GM10248 (cell line): Measurements from ENCODE around the gene PUS1.

Source experiments
- CTCF ChIA-PET: fragments of 300-600 bp; sonication (Branson Sonifier 250); formaldehyde crosslinking; extraction: SDS; loops from one replicate; lab custom pipeline; 2021; ENCODE audit warnings: antibody characterized with exemption; lab: Yijun Ruan, JAX
- POLR2A ChIA-PET: fragments of 350-650 bp; sonication (Branson Sonifier 250); formaldehyde crosslinking; extraction: SDS; loops from one replicate; lab custom pipeline; 2020; ENCODE audit warnings: antibody characterized with exemption; lab: Yijun Ruan, JAX
- DNase-seq: peaks from one replicate; pipeline ENCODE4 v3.0.0; 2012; ENCODE audit errors: extremely low spot score
- CTCF ChIP-seq: IDR thresholded peaks from 2 replicates; pipeline ENCODE4 v1.5.1; 2012; ENCODE audit warnings: mild to moderate bottlenecking, low read depth; ENCODE audit errors: extremely low read depth, missing control alignments, control extremely low read depth

The PUS1 gene

GRCh38 chr12:131975228-131975627 is 46.2 kb downstream of the PUS1 start:
- POLR2A ChIA-PET, result no interaction called here
- CTCF ChIA-PET, result interaction anchor here (1.3 kb wide), 1 partner anchor 9 kb away, joined by 4 read pairs; no protein-coding TSS in a partner anchor
- TF ChIP-seq CTCF, result no peak

DNA sequence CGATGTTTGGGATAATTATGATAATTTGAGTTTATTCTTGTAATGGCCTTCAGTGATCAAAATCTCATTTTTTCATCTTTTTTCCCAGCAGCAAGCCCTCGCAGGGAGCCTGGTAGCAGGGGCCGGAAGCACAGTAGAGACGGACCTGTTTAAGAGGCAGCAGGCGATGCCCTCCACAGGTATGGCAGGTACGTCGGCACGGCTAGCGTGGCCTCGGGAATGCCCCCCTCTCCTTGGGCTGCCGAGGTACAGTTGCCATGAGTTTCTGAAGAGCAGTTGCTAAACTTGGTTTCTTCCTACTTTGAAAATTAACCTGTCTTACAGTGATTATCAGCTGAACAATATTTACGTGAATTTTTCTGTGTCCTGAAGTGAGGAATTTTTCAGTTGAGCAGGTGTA is 50.5 kb downstream of the PUS1 start:
- TF ChIP-seq CTCF, result no peak
- ChIA-PET CTCF (interaction anchor here (1.2 kb wide), 1 partner anchor 99 kb away, joined by 4 read pairs; no protein-coding TSS in a partner anchor), POLR2A (no interaction called here)
- DNase-seq, result no peak

More at GRCh38 chr12:131975228-131975627, 46.2 kb downstream of the PUS1 start:
- no peak for DNase-seq

DNA sequence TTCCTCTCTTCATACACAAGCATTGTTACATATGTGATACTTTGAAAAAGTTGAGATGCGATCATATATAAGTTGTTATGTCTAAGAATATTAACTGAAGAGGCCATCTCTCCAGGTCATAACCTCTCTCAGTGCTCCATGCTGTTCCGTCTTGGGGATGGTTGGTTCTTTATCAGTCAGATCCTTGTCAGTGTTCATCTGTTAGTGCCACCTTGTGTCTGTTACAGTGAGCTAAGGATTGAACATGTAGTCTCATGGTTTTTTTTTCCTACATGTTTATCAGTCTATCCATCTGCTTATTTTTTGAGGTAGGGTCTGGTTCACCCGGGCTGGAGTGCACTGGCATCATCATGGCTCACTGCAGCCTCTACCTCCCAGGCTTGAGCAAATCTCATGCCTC is 51.2 kb downstream of the PUS1 start:
- POLR2A ChIA-PET, result no interaction called here
- no peak for DNase-seq
- CTCF ChIA-PET, result interaction anchor here (1.2 kb wide), 1 partner anchor 100 kb away, joined by 4 read pairs; no protein-coding TSS in a partner anchor

DNA sequence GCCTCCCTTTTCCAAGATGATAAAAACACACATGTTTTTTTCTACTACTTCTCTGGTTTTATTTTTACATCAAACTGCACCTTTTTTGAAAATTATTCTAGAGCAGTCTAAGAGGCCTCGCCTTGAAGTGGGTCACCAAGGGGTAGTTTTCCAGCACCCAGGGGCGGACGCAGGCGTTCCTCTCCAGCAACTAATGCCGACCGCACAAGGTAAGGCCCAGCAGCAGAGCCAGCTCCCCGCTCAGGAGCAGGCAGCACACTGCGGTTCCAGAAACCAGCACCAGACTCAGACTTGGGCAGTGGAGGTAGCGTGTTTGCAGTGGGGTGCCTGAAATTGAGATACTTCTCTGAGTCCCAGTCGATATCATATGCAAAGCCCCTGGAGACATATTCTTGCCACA is 52.3 kb downstream of the PUS1 start:
- ChIA-PET POLR2A (no interaction called here), CTCF (no interaction called here)

More for the DNA sequence above, 51.2 kb downstream of the PUS1 start:
- peak; percentile 4 for TF ChIP-seq CTCF

DNA sequence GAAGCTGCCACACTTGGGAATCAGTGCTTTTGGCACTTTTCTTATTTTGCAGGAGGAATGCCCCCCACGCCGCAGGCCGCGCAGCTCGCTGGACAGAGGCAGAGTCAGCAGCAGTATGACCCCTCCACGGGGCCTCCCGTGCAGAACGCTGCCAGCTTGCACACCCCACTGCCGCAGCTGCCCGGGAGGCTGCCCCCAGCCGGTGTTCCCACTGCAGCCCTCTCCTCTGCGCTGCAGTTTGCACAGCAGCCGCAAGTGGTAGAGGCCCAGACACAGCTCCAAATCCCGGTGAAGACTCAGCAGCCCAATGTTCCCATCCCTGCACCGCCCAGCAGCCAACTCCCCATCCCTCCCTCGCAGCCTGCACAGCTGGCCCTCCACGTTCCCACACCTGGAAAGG is 53.0 kb downstream of the PUS1 start:
- CTCF ChIA-PET, result no interaction called here
- POLR2A ChIA-PET, result interaction anchor here (0.7 kb wide), 1 partner anchor 25 kb away, joined by 3 read pairs; no protein-coding TSS in a partner anchor
- TF ChIP-seq CTCF, result no peak
- DNase-seq, result no peak

More for the DNA sequence above, 52.3 kb downstream of the PUS1 start:
- DNase-seq, result no peak
- no peak for TF ChIP-seq CTCF

DNA sequence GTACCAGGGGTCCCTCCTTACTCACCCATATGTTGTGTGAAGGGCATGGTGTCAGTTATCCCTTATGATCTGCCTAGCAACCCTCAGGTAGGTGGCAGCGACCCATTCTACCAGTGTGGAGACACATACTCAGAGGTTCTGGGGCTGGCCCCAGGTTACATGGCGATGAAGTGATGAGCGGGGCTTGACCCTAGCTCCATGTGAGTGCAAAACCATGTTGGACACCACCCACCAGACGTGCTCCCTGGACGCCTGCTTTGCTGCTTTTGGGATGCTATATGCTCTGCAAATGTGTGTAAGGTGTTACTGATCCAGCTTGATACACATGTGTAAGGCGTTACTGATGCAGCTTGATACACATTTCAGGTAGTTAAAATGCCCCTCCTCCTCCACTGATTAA is 54.0 kb downstream of the PUS1 start:
- DNase-seq, result no peak
- CTCF ChIA-PET, result no interaction called here
- TF ChIP-seq CTCF, result no peak
- POLR2A ChIA-PET, result interaction anchor here (0.6 to 0.7 kb wide), 2 partner anchors 14 to 24 kb away, joined by 3 read pairs; no protein-coding TSS in a partner anchor

- ChIA-PET POLR2A (interaction anchor here (0.6 kb wide), 1 partner anchor 15 kb away, joined by 3 read pairs; no protein-coding TSS in a partner anchor), CTCF (no interaction called here)
- no peak for TF ChIP-seq CTCF
- DNase-seq, result no peak
Measured at GRCh38 chr12:131983554-131983953, 54.5 kb downstream of the PUS1 start.
